Measurements from ENCODE around the gene SLC16A9.
"Not testable (repeated sequence)": the region's sequence is repeated elsewhere in the genome, so short reads cannot be mapped to it uniquely, and the experiment has no call there.

SLC16A9 gene, protein sequence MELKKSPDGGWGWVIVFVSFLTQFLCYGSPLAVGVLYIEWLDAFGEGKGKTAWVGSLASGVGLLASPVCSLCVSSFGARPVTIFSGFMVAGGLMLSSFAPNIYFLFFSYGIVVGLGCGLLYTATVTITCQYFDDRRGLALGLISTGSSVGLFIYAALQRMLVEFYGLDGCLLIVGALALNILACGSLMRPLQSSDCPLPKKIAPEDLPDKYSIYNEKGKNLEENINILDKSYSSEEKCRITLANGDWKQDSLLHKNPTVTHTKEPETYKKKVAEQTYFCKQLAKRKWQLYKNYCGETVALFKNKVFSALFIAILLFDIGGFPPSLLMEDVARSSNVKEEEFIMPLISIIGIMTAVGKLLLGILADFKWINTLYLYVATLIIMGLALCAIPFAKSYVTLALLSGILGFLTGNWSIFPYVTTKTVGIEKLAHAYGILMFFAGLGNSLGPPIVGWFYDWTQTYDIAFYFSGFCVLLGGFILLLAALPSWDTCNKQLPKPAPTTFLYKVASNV

DNA sequence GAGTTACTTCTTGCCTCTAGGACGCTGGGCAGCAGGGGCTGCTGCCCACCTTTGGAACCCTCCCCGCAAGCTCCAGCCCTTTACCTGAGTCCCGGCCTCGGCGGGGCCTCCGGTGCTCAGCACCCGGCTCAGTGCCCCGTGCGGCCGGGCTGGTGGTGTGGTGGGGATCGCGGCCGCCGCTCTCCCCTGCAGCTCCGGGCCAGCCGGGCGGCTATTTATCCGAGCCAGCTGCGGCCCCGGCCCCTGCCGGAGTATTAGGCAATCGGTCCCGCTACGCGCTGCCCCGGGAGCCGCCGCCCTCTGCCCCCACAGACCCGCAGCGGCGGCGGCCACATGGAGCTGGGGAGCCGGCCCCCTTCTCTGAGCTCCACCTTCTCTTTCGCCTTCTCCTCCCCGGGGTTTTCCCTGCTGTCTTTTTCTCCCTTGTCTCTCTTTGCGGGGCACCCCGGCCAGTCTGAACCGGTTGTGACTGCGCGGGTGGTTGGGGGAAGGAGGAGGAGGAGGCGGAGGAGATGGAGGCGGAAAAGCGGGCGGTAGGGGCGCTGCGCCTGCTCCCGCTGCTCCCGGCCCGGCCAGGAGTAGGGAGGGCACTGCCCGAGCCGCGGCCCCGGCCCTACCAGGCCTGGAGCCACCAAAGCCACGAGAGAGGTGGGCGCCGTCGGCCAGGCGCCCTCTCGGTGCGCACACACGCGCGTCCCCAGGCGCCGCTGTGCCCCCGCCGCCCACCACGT lies at the start of gene SLC16A9:
TSS of gene SLC16A9 (minus strand) at position 456 of the 731 bp plus-strand sequence. CDS start 25,559 bp downstream, outside the sequence.
- peak; percentile 68 for DNase-seq

DNA sequence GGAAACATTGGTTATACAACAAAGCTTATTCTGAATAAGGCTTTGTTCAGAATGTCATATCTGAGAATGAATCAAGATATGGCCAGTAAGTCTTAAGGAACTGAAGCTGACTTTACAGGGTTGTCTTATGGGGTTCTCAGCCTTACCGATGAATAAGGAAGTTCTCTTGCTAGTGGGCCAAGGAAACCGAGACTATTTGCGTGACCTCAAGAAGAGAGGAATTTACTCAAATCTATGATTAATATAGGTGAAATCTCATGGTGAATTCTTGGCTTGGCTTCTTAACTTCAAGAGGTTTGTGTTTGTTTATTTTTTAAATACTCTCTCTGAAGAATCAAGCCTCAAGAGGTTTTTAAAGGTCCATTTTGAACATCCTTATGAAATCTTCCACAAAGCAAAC lies 48.3 kb upstream of the SLC16A9 start:
- DNase-seq, result no peak

DNA sequence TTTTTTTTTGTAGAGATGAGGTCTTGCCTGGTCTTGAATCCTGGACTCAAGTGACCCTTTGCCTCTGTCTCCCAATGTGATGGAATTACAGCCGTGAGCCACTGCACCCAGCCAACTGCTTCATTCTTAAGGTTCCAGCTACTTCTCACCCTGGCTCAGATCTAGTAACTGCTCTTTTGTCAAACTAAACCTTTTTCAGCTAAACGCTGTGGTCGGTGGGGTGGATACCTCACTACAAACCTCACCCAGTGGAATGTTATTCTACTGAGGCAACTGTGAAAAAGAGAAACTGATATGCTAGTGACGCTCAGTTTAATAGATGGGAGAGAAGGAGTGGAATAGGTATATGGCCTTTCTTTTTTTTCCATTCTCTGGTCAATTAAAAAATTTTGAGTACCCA lies 45.3 kb upstream of the SLC16A9 start:
- no peak for DNase-seq

DNA sequence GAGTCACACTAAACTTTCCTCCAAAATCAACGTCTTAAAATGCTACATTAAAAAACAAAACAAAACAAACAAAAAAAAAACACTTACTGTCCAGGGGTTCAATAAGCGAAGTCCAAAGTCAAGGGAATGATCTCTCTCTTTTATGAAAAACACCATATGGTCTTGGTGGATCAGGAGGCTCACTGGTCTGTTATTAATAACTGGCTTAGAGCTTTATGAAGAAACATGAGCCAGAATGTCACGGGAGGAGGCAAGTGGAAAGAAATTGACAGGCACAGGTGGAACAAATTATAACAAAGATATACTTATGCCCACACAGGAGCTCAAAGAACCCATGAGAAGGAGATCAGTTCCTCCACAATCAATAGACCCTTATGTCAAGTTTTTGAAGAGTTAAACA lies 43.6 kb upstream of the SLC16A9 start, which contains the start of gene MRLN:
TSS of gene MRLN (minus strand) at position 189 of the 400 bp plus-strand sequence.
- no peak for DNase-seq

DNA sequence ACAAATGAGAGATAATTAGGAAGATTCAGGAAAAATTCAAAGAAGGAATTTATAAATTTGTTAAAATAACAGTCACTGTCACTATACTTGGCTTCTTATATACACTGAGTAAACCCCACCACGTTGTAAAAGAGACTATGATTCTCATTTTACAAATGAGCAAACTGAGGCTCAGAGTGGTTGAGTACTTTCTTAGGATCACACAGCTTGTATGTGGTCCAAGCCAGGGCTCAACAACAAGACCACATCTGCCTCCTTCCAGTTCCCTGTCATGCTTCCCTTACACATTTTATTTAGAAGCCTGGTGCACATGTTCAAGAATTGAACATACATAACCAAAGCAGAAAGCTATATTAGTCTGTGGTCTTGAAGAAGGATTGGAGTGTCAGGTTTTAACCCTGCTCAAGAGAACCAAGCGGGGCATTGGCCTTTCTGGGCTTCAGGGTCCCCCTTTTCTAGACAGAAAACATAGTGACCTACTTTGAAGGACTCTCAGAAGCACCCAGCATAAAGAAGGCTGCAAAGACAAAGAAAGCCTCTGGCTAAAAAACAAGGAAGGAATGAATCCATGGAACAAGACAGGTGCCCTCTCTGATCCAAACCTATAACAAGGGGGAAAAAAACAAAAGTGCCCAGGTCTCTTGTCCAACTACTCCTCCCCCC lies 42.8 kb upstream of the SLC16A9 start:
- DNase-seq, result no peak

DNA sequence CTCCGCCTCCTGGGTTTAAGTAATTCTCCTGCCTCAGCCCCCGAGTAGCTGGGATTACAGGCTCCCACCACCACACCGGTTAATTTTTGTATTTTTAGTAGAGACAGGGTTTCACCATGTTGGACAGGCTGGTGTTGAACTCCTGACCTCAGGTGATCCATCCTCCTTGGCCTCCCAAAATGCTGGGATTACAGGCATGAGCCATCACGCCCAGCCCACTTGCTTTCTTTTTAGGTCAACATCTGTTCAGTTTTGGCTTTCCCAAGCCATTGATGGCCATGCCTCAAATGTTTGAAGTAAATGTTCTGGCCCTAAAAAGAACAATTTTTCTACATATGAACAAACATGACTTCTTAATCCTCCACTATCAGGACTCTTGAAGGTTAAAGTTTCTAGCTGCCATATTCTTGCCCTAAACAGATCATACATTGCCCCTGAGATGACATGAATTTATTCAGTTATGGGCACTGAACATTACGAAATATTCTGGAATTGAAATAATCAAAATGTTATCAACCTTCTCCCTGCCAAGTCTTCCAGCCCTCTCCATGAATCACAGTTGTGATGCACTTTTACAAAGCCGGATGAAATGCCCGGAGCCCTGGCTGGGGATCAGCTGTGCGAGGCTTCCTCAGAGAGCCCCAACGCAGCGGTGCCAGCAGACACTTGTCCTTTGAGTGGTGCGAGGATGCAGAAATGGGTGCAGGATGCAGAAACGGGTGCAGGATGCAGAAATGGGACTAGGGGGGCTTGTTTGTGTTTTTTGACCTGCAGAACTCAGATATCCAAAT lies 40.7 kb upstream of the SLC16A9 start:
- no peak for DNase-seq

DNA sequence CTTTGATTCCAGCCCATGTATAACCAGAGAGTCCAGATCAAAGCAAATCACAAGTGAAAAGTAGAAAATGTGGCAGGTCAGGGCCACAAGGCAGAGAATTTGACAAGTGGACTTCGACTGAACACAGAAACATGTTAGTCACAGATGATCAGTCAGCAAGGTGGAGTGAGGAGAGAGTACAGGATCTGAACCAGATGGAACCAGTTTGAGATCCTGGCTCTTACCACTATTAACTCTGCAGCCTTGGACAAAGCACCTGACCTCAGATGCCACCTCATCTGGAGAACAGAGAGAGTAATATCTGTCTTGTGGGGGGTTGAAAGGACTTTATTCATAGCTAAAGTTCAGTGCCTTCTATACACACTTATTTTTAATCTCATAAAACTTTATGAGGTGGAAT lies 39.2 kb upstream of the SLC16A9 start:
- DNase-seq, result no peak

DNA sequence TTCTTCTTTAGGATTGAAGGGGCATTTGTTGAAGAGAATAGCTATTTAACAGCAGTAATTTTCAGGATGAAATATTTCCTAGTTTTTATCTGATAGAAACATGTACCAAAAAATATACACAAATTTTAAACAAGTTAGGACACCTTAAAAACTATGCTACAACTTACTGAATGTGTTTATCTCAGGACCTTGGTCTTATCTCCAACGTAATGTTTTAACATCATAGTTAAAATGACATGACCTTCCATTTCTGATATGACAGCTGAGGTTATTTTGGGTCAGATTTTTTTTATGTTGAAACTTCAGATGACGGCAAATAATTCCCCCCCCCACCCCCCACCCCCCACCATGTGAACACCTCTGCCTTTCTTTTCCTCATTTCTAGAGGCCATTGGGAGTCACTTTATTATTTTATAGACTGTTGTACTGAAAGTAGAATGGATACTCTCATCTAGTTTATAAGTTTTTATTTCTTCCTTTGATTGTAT lies 35.6 kb upstream of the SLC16A9 start:
- DNase-seq, result no peak

DNA sequence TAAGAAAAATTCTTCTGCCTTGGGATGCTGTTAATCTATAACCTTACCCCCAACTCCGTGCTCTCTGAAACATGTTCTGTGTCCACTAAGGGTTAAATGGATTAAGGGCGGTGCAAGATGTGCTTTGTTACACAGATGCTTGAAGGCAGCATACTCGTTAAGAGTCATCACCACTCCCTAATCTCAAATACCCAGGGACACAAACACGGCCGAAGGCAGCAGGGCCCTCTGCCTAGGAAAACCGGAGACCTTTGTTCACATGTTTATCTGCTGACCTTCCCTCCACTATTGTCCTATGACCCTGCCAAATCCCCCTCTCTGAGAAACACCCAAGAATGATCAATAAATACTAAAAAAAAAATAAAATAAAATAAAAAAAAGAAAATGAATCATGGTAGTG lies 35.1 kb upstream of the SLC16A9 start:
- DNase-seq, result not testable (repeated sequence)

DNA sequence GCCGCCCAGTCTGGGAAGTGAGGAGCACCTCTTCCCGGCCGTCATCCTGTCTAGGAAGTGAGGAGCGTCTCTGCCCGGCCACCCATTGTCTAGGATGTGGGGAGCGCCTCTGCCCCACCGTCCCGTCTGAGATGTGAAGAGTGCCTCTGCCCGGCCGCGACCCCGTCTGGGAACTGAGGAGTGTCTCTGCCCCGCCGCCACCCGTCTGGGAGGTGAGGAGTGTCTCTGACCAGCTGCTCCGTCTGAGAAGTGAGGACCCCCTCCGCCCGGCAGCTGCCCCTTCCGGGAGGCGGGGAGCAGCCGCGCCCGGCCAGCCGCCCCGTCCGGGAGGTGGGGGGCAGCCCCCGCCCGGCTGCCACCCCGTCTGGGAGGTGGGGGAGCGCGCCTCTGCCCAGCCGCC lies 34.5 kb upstream of the SLC16A9 start:
- not testable (repeated sequence) for DNase-seq

DNA sequence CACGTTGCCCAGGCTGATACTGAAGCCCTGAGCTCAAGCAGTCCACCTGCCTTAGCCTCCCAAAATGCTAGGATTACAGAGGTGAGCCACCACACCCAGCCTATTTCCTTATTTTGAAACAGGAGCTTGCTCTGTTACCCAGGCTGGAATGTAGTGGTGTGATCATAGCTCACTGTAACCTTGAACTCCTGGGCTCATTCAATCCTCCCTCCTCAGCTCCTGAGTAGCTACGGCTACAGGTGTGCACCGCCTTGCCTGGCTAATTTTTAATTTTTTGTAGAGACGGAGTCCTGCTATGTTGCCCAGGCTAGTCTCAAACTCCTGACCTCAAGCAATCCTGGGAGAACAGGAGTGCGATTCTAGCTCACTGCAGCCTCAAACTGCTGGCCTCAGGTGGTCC lies 31.9 kb upstream of the SLC16A9 start:
- no peak for DNase-seq

DNA sequence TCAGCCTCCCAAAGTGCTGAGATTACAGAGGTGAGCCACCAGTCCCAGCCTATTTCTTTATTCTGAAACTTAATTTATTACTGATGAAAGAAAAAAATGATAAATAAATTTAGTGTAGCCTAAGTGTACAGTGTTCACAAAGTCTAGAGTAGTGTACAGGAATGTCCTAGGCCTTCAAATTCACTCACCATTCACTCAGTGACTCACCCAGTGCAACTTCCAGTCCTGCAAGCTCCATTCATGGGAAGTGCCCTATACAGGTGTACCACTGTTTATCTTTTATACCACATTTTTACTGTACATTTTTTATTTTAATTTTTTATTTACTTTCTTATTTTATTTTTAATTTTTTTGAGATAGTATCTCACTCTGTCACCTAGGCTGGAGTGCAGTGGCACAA lies 31.4 kb upstream of the SLC16A9 start:
- no peak for DNase-seq

DNA sequence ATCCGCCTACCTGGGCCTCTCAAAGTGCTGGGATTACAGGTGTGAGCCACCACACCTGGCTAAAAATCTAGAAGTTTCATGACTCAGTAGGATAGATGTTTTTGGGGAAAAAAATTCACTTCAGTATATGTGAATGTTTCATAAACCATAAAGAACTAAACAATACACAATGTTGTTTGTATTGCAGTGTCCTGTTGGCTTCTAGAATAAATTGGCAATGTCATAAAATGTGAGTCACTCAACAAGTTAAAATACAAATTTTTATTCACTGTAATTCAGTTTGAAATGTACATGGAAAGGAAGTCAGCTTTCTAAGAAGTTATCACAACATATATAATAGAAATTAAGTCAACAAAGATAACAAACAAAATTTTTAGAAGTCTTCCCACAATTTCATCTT lies 27.1 kb upstream of the SLC16A9 start:
- no peak for DNase-seq

DNA sequence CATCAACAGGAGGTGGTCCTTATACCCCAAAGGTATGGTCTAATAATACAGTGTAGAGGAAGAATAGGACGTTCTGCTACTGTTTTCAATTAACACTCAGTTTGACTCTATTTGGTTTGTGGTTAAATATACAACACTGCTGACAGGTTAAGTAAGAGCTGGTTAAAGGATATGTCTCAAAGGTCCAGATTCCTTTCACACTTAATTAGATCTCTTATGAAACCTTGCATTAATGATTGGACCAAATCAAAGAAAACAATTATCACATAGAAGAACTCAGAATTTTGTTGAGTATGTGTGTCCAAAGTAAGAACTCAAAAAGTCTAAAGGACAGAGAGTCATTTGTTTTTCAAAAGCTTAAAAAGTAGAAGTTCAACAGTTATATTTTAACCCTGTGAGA lies 25.6 kb upstream of the SLC16A9 start:
- DNase-seq, result no peak

DNA sequence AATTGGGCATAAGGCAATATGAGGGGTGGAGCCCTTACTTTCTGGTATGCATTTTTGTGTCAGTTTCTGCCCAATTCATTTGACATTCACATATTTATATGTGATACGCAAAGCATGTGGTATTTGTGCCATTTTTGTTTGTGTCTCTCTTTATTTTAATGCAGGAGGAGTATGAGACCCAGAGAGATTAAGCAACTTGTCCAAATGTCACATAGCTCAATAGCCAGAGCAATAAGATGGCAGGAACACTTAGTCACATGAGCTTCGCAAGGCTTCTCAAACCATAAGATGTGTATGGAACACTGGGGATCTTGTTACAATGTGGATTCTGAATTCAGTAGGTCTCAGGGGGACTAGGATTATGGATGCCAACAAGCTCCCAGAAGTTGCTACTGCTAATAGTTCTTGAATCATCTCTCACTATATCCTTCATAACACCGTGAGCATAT lies 24.4 kb upstream of the SLC16A9 start:
- DNase-seq, result no peak

DNA sequence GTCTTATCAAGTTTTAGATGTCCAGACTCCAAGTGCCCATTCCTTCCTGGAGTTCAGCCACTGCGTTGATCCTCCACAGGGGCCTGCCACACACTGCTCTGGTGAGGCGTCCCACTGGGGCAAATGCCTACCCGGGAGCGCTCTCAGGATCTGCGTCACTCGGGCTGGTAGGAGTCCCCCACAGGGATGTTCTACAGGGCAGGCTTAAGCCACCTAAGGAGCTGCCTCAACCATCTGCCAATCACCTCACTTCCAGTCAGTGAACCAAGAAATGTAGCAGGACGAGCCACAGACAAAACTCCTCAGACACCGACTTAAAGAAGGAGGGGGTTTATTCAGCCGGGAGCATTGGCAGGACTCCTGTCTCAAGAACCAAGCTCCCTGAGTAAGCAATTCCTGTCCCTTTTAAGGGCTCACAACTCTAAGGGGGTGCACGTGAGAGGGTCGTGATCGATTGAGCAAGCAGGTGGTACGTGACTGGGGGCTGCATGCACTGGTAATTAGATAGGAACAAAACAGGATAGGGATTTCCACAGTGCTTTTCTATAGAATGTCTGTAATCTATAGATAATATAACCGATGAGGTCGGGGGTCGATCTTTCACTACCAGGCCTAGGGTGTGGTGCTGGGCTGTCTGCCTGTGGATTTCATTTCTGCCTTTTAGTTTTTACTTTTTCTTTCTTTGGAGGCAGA lies 23.8 kb upstream of the SLC16A9 start:
- DNase-seq, result not testable (repeated sequence)

DNA sequence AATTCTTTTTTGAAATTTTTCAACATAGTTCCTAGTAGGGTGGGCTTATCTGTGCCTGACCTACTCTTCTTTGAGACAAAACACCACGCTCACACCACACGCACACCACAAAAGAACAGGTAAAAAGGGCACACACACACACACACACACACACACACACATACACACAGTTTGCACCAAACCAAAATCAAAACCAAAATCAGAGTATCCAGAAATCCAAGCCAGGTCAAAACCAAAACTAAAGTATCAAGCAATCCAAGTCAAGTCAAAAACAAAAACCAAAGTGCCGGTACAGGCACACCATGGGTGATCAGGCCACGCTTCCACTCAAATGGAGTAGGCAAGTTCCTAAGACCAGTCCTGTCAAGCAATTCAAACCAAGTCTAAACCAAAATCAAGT lies 23.2 kb upstream of the SLC16A9 start:
- DNase-seq, result not testable (repeated sequence)

DNA sequence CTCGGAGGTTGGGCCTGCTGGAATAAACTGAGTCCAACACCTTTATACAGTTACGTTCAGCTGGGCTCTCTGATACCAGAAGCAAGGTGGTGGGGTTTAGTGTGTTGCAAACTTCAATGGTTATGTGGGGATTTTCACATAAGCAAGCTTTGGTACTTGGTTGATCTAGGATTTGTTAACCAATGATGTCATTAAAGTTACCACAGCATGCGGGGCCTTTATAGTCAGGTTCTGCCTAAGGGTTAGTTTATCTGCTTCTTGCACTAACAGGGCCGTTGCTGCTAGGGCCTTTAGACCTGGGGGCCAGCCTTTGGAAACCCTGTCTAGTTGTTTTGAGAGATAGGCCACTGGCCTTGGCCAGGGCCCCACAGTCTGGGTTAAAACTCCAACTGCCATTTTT lies 19.5 kb upstream of the SLC16A9 start:
- DNase-seq, result not testable (repeated sequence)

DNA sequence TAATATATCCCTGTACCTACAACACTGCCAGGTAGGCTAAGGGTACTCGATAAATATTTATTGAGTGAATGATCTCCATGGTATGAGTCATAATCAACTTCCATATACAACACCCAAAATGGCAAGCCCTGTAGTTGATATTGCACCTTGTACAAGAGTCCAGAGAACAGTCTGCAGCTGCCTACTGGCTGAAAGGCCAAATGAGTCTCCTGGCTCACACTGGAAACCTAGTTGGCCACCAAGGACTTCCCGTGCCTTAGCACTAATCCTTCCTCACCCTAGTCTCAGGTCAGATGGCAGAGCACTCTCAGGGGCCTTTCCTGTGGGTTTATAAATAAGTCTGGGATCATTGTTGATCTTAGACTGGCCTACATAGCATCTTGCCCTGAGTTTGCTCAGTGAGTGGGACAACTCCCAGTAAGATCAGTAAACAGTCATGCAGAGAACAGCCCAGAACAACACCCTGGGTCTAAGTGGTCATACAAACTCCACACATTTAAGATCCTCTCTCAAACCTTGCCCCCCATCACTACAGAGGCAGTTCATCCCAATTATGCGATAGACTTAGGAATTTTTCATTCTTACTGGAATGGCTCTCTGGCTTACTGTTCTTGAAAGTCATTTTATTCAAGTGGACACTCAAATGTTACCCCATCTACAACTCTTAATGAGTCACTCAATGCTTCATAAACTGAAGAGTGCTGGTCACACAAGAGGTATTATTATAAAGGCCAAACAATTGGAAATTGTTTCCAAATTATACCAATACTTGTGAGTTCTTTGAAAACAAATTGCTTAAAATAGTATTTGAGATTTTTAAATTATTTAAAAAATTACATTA lies 14.7 kb upstream of the SLC16A9 start:
- no peak for DNase-seq

DNA sequence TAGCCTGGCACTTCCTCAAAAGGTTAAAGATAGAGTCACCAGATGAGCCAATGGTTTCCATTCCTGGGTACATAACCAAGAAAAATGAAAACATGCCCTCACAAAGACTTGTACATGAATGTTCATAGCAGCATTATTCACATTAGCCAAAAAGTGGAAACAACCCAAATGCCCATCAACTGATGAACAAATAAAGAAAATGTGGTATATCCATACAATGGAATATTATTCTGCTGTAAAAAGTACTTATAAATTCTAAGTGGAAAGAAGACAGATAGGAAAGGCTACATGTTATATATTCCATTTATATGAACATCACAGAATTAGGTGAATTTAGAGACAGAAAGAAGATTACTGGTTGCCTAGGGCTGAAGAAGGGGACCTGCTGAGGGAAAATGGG lies 10.7 kb upstream of the SLC16A9 start:
- no peak for DNase-seq

DNA sequence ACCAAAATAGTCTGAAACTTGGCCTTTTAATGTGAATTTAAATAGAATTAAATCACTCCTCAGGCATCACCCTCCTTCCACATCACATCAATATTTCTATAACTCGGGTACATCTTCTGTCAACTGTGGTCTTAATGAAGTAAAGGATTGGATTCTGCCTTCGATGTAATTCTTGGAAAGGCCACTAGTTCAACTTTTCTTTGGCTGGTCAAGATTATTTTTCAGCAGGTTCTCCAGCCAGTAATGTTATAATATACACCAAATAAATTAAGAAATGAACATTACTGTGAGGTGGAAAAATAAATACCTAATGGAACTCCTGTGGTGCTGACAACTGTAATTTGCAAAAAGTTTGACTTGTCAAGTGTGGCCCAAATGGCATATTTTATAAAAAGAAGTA lies 9.7 kb upstream of the SLC16A9 start:
- DNase-seq, result no peak

Data from activated CD8-positive, alpha-beta memory T cell treated with anti-CD3 and anti-CD28 coated beads, Interleukin-2, amount 50 U/mL, for 48 hours (primary cell).